SU-DHL-6 (cell line): ENCODE measurements around the gene AGTPBP1.

Experiments used
- EZH2phosphoT487 ChIP-seq: fragments of 200-600 bp; sonication (generic), shearing (Covaris generic); conservative IDR thresholded peaks from 2 replicates; pipeline ENCODE4 v1.6.1; 2018; ENCODE audit warnings: mild to moderate bottlenecking, antibody characterized with exemption, low read length, moderate library complexity, mixed read lengths
- TF ChIP-seq, protein P1 (sequence below): fragments of 200-600 bp; sonication (generic); IDR thresholded peaks from one replicate; pipeline ENCODE4 v1.5.1; 2017; ENCODE audit warnings: antibody characterized with exemption, mild to moderate bottlenecking, low read length, moderate library complexity; ENCODE audit not compliant: insufficient read depth, poor library complexity, severe bottlenecking

DNA sequence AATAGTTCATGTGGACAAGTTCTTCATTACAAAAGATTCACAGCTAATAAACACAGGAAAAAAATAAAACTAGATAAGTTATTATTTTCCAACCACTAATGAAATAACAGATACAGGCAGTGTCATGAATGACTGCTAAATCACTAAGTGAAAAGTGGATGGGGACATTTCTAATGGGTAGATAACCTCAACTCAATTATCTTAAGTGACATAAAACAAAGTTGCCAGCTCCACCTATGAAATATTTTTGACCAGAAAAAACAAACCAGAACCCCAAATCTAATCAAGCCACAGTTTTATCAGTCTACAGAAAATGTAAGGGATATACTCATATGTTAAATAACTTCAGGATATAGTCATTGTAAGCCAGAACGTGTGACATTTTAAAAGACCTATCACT lies 74.4 kb downstream of the AGTPBP1 start:
- TF ChIP-seq, protein P1, sequence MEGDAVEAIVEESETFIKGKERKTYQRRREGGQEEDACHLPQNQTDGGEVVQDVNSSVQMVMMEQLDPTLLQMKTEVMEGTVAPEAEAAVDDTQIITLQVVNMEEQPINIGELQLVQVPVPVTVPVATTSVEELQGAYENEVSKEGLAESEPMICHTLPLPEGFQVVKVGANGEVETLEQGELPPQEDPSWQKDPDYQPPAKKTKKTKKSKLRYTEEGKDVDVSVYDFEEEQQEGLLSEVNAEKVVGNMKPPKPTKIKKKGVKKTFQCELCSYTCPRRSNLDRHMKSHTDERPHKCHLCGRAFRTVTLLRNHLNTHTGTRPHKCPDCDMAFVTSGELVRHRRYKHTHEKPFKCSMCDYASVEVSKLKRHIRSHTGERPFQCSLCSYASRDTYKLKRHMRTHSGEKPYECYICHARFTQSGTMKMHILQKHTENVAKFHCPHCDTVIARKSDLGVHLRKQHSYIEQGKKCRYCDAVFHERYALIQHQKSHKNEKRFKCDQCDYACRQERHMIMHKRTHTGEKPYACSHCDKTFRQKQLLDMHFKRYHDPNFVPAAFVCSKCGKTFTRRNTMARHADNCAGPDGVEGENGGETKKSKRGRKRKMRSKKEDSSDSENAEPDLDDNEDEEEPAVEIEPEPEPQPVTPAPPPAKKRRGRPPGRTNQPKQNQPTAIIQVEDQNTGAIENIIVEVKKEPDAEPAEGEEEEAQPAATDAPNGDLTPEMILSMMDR: no peak
- no peak for TF ChIP-seq EZH2phosphoT487
